Esophagus squamous epithelium (tissue), 5 donors: Measurements from ENCODE around the gene PAK1IP1. TPM values are rescaled to one million over a fixed set of nuclear protein-coding genes. Genes with fewer than 3 reads are reported as not detected.
"Not testable (repeated sequence)": the region's sequence is repeated elsewhere in the genome, so short reads cannot be mapped to it uniquely, and the experiment has no call there.

Experiments used
- DNase-seq: peaks from one replicate; lab custom pipeline; 2025; lab: John Stamatoyannopoulos, UW
- H3K27ac ChIP-seq, 4 donors: fragments of 200-600 bp; sonication (generic); one replicate each; pipeline ENCODE4 v1.5.1; 2016 to 2019; ENCODE audit warnings: mild to moderate bottlenecking in 1 of 4
- H3K27me3 ChIP-seq, 4 donors: fragments of 200-600 bp; sonication (generic); 1 replicate in 3 of 4; 2 replicates in 1 of 4; pipeline versions ENCODE4 v1.5.1 to v1.6.0; 2017 to 2021; ENCODE audit warnings: antibody characterized with exemption in 1 of 4
- H3K36me3 ChIP-seq, 3 donors: fragments of 200-600 bp; sonication (generic); one replicate each; pipeline ENCODE4 v1.5.1; 2016 to 2019
- H3K4me1 ChIP-seq, 3 donors: fragments of 200-600 bp; sonication (generic); one replicate each; pipeline ENCODE4 v1.5.1; 2017 to 2019
- H3K4me3 ChIP-seq, 4 donors: fragments of 200-600 bp; sonication (generic); 1 replicate in 3 of 4; 2 replicates in 1 of 4; pipeline ENCODE4 v1.5.1; 2016 to 2019; ENCODE audit warnings: mild to moderate bottlenecking in 2 of 4, moderate library complexity in 1 of 4
- H3K9me3 ChIP-seq, 3 donors: fragments of 200-600 bp; sonication (generic); one replicate each; pipeline ENCODE4 v1.5.1; 2016 to 2019
- CTCF ChIP-seq, 6 experiments: fragments of 450-650 bp in 4 of 6; fragments of 200-600 bp in 2 of 6; sonication (generic) in 2 of 6; IDR thresholded peaks; one replicate each; pipeline ENCODE4 v1.5.1; 2016 to 2019; ENCODE audit warnings: antibody characterized with exemption in 6 of 6, mild to moderate bottlenecking in 4 of 6, moderate library complexity in 4 of 6
- POLR2A ChIP-seq, 4 donors: fragments of 450-650 bp; IDR thresholded peaks; one replicate each; pipeline ENCODE4 v1.6.1; 2017; ENCODE audit warnings: antibody characterized with exemption in 4 of 4, mild to moderate bottlenecking in 4 of 4, moderate library complexity in 3 of 4
- WGBS, 2 donors: methylation state at CpG; one replicate each; pipeline ENCODE4 v1.1.5; 2018; 5-methylcytosine and 5-hydroxymethylcytosine counted together
- intact Hi-C: fragments of 100-400 bp; cut with DNase I; formaldehyde crosslinking; loops from one replicate; pipeline ENCODE4 v1.15.0; 2022
- total RNA-seq, 4 donors: library from RNA; depleted of rRNA; stranded (reverse); fragments of >200 nt; gene quantifications; one replicate each; pipeline ENCODE4 v1.1.0, GENCODE V29; 2016
- donor health status: DM: yes; HTN: yes; CAD: no.

Gene PAK1IP1
- total RNA-seq, 4 donors from 2014 or later: 11.4 to 23.6 (median 19.4) TPM

GRCh38 chr6:10730254-10730653 lies 35.5 kb downstream of the PAK1IP1 start:
- no peak for TF ChIP-seq CTCF (IDR thresholded peaks at IDR 0.05)
- TF ChIP-seq POLR2A (IDR thresholded peaks at IDR 0.05): no peak
- peaks cover 5 to 86% (median 7%) of the 10 kb centered on the region in 3 donors for H3K36me3 ChIP-seq

DNA sequence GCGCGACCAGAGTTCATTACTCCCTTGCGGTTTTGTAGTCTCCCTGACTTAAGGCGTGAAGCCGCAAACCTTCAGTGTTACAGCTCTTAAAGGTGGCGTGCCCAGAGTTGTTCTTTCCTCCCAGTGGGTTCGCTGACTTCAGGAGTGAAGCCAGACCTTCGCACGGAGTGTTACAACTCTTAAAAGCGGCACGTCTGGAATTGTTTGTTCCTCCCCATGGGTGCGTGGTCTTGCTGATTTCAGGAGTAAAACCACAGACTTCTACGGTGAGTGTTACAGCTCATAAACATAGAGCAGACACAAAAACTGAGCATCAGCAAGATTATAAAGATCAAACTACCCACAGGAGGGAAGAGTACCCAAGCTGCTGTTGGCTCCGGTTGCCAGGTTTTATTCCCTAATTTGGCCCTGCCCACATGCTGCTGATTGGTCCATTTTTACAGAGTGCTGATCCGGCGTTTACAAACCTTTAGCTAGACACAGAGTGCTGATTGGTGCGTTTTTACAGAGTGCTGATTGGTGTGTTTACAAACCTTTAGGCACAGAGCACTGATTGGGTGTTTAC lies 38.5 kb downstream of the PAK1IP1 start:
- no peak for DNase-seq
- no peaks in the 10 kb centered on the region for H3K27me3 ChIP-seq
- H3K27ac ChIP-seq: no peak overlapping the region
- no peak overlapping the region for H3K4me3 ChIP-seq
- no peaks in the 10 kb centered on the region for H3K9me3 ChIP-seq
- intact Hi-C loops: no loop called here
- TF ChIP-seq POLR2A (IDR thresholded peaks at IDR 0.05): no peak
- TF ChIP-seq CTCF (IDR thresholded peaks at IDR 0.05): no peak
- WGBS, 2 donors: 89 to 90% methylated on average over 16 to 17 of the region's 17 CpGs
- peaks cover 5 to 57% (median 7%) of the 10 kb centered on the region in 3 donors for H3K36me3 ChIP-seq
- H3K4me1 ChIP-seq: peaks cover 0 to 7% (median 0%) of the 10 kb centered on the region in 3 donors

More at GRCh38 chr6:10730254-10730653, 35.5 kb downstream of the PAK1IP1 start:
- Histone ChIP-seq H3K4me1 (peaks cover 0 to 19% (median 4%) of the 10 kb centered on the region in 3 donors), H3K4me3 (no peak overlapping the region), H3K27me3 (no peaks in the 10 kb centered on the region), H3K9me3 (no peaks in the 10 kb centered on the region), H3K27ac (no peak overlapping the region)
- no peak for DNase-seq
- WGBS, 2 donors: 70 to 79% methylated on average over 3 of the region's 3 CpGs
- intact Hi-C loops: no loop called here

- H3K36me3 ChIP-seq: peaks cover 5 to 50% (median 7%) of the 10 kb centered on the region in 3 donors
- intact Hi-C loops: no loop called here
- 94 to 98% methylated on average over 3 of the region's 3 CpGs for WGBS, 2 donors
- H3K27me3 ChIP-seq: no peaks in the 10 kb centered on the region
- TF ChIP-seq CTCF (IDR thresholded peaks at IDR 0.05) (no peak), POLR2A (IDR thresholded peaks at IDR 0.05) (no peak)
- H3K4me3 ChIP-seq: no peak overlapping the region
- no peaks in the 10 kb centered on the region for H3K9me3 ChIP-seq
- H3K4me1 ChIP-seq: peaks cover 0 to 7% (median 0%) of the 10 kb centered on the region in 3 donors
- DNase-seq: no peak
- H3K27ac ChIP-seq: no peak overlapping the region
These were observed 39.1 kb downstream of the PAK1IP1 start for GRCh38 chr6:10733863-10734262.

DNA sequence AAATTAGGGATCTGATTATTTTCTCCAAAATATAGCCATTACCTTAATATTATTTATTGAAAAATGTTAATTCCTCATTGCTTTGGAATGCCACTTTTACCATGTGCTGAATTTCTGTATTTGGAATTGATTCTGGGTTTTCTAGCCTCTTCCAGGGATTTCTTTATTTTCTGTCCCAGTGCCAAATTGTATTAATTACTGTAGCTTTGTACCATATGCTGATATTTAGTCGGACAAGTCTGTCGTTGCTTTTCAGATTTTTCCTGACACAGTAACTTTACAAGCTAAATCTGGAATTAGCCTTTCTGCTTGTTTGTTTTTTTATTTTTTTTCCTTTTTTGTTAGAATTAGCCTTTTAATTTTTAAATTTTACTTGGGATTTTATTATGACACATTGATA lies 42.0 kb downstream of the PAK1IP1 start:
- WGBS, 2 donors: 64 to 80% methylated on average over 2 of the region's 2 CpGs
- TF ChIP-seq POLR2A (IDR thresholded peaks at IDR 0.05): no peak
- TF ChIP-seq CTCF (IDR thresholded peaks at IDR 0.05): no peak
- H3K36me3 ChIP-seq: peaks cover 5 to 25% (median 7%) of the 10 kb centered on the region in 3 donors
- H3K27me3 ChIP-seq: no peaks in the 10 kb centered on the region
- DNase-seq: no peak
- no peak overlapping the region for H3K4me3 ChIP-seq
- no peak overlapping the region for H3K27ac ChIP-seq
- no peaks in the 10 kb centered on the region for H3K9me3 ChIP-seq
- peaks cover 0 to 7% (median 0%) of the 10 kb centered on the region in 3 donors for H3K4me1 ChIP-seq
- intact Hi-C loops: no loop called here

- Histone ChIP-seq H3K27ac (no peak overlapping the region), H3K4me1 (no peaks in the 10 kb centered on the region), H3K36me3 (peaks cover 0 to 15% (median 0%) of the 10 kb centered on the region in 3 donors), H3K4me3 (no peak overlapping the region), H3K9me3 (no peaks in the 10 kb centered on the region), H3K27me3 (no peaks in the 10 kb centered on the region)
- intact Hi-C loops: no loop called here
- no peak for DNase-seq
- TF ChIP-seq CTCF (IDR thresholded peaks at IDR 0.05) (no peak), POLR2A (IDR thresholded peaks at IDR 0.05) (no peak)
These were observed 45.3 kb downstream of the PAK1IP1 start for GRCh38 chr6:10740061-10740460.

DNA sequence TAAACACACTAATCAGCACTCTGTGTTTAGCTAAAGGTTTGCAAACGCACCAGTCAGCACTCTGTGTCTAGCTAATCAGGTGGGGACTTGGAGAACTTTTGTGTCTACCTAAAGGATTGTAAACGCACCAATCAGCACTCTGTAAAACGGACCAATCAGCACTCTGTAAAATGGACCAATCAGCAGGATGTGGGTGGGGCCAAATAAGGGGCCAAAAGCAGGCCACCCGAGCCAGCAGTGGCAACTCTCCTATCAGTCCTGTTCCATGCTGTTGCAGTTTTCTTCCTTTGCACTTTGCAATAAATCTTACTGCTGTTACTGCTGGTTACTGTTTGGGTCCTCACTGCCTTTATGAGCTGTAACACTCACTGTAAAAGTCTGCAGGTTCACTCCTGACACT lies 46.9 kb downstream of the PAK1IP1 start:
- H3K9me3 ChIP-seq, H3K27ac ChIP-seq, intact Hi-C loops, H3K4me1 ChIP-seq, H3K27me3 ChIP-seq, H3K4me3 ChIP-seq, DNase-seq: not testable (repeated sequence)
- H3K36me3 ChIP-seq: peaks cover 0 to 15% (median 0%) of the 10 kb centered on the region in 3 donors
- WGBS, 2 donors: 70 to 96% methylated on average over 3 to 4 of the region's 4 CpGs
